Body of pancreas (tissue), 4 donors: ENCODE results near the gene ELOVL6.
"Not testable (repeated sequence)": the region's sequence is repeated elsewhere in the genome, so short reads cannot be mapped to it uniquely, and the experiment has no call there.

Experiments used
- POLR2A ChIP-seq, 3 donors: fragments of 450-650 bp; IDR thresholded peaks; one replicate each; pipeline ENCODE4 v1.6.1; 2016; ENCODE audit warnings: antibody characterized with exemption in 3 of 3, mild to moderate bottlenecking in 2 of 3
- TF ChIP-seq, protein P1 (sequence below), 7 experiments: fragments of 450-650 bp in 4 of 7; fragments of 200-600 bp in 3 of 7; sonication (generic) in 3 of 7; IDR thresholded peaks; one replicate each; pipeline ENCODE4 v1.5.1; 2016 to 2019; ENCODE audit warnings: antibody characterized with exemption in 7 of 7

DNA sequence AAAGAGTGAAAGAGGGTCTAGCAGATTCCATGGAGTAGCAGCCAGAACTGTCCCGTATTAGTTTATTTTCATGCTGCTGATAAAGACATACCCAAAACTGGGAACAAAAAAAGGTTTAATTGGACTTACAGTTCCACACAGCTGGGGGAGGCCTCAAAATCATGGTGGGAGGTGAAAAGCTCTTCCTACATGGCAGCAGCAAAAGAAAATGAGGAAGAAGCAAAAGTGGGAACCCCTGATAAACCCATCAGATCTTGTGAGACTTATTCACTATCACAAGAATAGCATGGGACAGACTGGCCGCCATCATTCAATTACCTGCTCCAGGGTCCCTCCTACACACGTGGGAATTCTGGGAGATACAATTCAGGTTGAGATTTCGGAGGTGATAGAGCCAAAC lies 18.8 kb upstream of the ELOVL6 start:
- TF ChIP-seq, protein P1, sequence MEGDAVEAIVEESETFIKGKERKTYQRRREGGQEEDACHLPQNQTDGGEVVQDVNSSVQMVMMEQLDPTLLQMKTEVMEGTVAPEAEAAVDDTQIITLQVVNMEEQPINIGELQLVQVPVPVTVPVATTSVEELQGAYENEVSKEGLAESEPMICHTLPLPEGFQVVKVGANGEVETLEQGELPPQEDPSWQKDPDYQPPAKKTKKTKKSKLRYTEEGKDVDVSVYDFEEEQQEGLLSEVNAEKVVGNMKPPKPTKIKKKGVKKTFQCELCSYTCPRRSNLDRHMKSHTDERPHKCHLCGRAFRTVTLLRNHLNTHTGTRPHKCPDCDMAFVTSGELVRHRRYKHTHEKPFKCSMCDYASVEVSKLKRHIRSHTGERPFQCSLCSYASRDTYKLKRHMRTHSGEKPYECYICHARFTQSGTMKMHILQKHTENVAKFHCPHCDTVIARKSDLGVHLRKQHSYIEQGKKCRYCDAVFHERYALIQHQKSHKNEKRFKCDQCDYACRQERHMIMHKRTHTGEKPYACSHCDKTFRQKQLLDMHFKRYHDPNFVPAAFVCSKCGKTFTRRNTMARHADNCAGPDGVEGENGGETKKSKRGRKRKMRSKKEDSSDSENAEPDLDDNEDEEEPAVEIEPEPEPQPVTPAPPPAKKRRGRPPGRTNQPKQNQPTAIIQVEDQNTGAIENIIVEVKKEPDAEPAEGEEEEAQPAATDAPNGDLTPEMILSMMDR (IDR thresholded peaks at IDR 0.05) = not testable (repeated sequence)
- TF ChIP-seq POLR2A (IDR thresholded peaks at IDR 0.05) = not testable (repeated sequence)
